ENCODE measurements around the gene SH3BP4. TPM values are rescaled to one million over a fixed set of nuclear protein-coding genes. Genes with fewer than 3 reads are reported as not detected.

SH3BP4 gene
- total and polyA plus RNA-seq, 2 of the 13 experiments (the other 11 are each of a cell fraction or from before 2014, with no cell fraction given) = 34.6 to 99.1 TPM

GRCh38 chr2:234976479-234977227, 24.8 kb downstream of the SH3BP4 start (continued):
- TF ChIP-seq GMEB1 (CRISPR knock-in tag; IDR thresholded peaks at IDR 0.05; ENCODE audit: borderline replicate concordance) = no peak
- TF ChIP-seq ONECUT2 (CRISPR knock-in tag; IDR thresholded peaks at IDR 0.05) = no peak
- TF ChIP-seq SRSF1 (optimal IDR thresholded peaks at IDR 0.05; ENCODE audit: low read depth, low read length) = no peak
- TF ChIP-seq AHDC1 (CRISPR knock-in tag; IDR thresholded peaks at IDR 0.05; ENCODE audit: borderline replicate concordance) = no peak; the same call in 1 of the 2 replicates
- no peak for TF ChIP-seq AGO2 (optimal IDR thresholded peaks at IDR 0.05; ENCODE audit: low read depth, low read length)
- no peak for TF ChIP-seq KLF15 (CRISPR knock-in tag; IDR thresholded peaks at IDR 0.05; ENCODE audit: borderline replicate concordance)
- no peak for TF ChIP-seq MED8 (CRISPR knock-in tag; IDR thresholded peaks at IDR 0.05; ENCODE audit: insufficient replicate concordance)
- no peak for TF ChIP-seq POGK (CRISPR knock-in tag; conservative IDR thresholded peaks at IDR 0.05)
- no peak for TF ChIP-seq SYNCRIP (IDR thresholded peaks at IDR 0.05; ENCODE audit: insufficient read depth, low read depth, low read length)
- peak; percentile 13; the same call in 1 of the 2 replicates for TF ChIP-seq MYC (CRISPR knock-in tag; IDR thresholded peaks at IDR 0.05; ENCODE audit: borderline replicate concordance)
- TF ChIP-seq ZNF34 (CRISPR knock-in tag; IDR thresholded peaks at IDR 0.05; ENCODE audit: borderline replicate concordance) = 0 out of 2 replicates have a peak, but pooled peaks have one; percentile 71
- no peak for TF ChIP-seq NAIF1 (CRISPR knock-in tag; IDR thresholded peaks at IDR 0.05; ENCODE audit: borderline replicate concordance)
- TF ChIP-seq ZNF501 (CRISPR knock-in tag; IDR thresholded peaks at IDR 0.05) = 0 out of 2 replicates have a peak, but pooled peaks have one; percentile 17
- no peak for TF ChIP-seq CHCHD3 (CRISPR knock-in tag; IDR thresholded peaks at IDR 0.05)
- TF ChIP-seq ZMYM3 (CRISPR knock-in tag; IDR thresholded peaks at IDR 0.05) = peak; percentile 25; the same call in 1 of the 2 replicates
- no peak for TF ChIP-seq PRMT3 (CRISPR knock-in tag; IDR thresholded peaks at IDR 0.05; ENCODE audit: borderline replicate concordance, low read depth)
- no peak for TF ChIP-seq BATF2 (CRISPR knock-in tag; IDR thresholded peaks at IDR 0.05)

All from HepG2 (cell line).